SU-DHL-6 (cell line): Measurements from ENCODE around the gene COL27A1.

Experiments
- H2AFZ ChIP-seq: fragments of 200-600 bp; sonication (generic); 2 replicates; pipeline ENCODE4 v1.6.1; 2014; ENCODE audit warnings: low read depth, mild to moderate bottlenecking, moderate library complexity, mixed read lengths, antibody characterized with exemption, low read length; ENCODE audit not compliant: severe bottlenecking
- H3F3A ChIP-seq: fragments of 200-600 bp; shearing (Covaris generic); 2 replicates; pipeline ENCODE4 v1.6.0; 2016; ENCODE audit warnings: antibody characterized with exemption, mild to moderate bottlenecking; ENCODE audit not compliant: insufficient read depth
- H3K27ac ChIP-seq: fragments of 200-600 bp; sonication (generic); 2 replicates; pipeline ENCODE4 v1.5.1; 2016; ENCODE audit warnings: low read depth, mild to moderate bottlenecking, low read length, moderate library complexity, mixed read lengths
- H3K27me3 ChIP-seq: fragments of 200-600 bp; sonication (generic), shearing (Covaris generic); 2 replicates; pipeline ENCODE4 v1.6.0; 2014; ENCODE audit warnings: mild to moderate bottlenecking, low read length
- H3K36me3 ChIP-seq: fragments of 200-600 bp; sonication (generic); 2 replicates; pipeline ENCODE4 v1.6.1; 2014; ENCODE audit warnings: mild to moderate bottlenecking, low read length, mixed read lengths
- H3K4me2 ChIP-seq: fragments of 300-600, 200-600 bp; shearing (Covaris generic), sonication (generic); 2 replicates; pipeline ENCODE4 v1.6.0; 2014; ENCODE audit warnings: low read length, low read depth, mild to moderate bottlenecking; ENCODE audit not compliant: poor library complexity, severe bottlenecking
- H3K4me3 ChIP-seq: fragments of 200-600 bp; sonication (generic); 2 replicates; pipeline ENCODE4 v1.5.1; 2014; ENCODE audit warnings: antibody characterized with exemption, low read length, mild to moderate bottlenecking, mixed read lengths; ENCODE audit not compliant: insufficient read depth, poor library complexity, severe bottlenecking
- H3K79me2 ChIP-seq: fragments of 200-600 bp; sonication (generic); 2 replicates; pipeline ENCODE4 v1.6.1; 2014; ENCODE audit warnings: mild to moderate bottlenecking, low read length, moderate library complexity; ENCODE audit not compliant: insufficient read depth
- H3K9ac ChIP-seq: fragments of 200-600 bp; sonication (generic); 2 replicates; pipeline ENCODE4 v1.7.0; 2014; ENCODE audit warnings: mild to moderate bottlenecking, low read length
- H3K9me2 ChIP-seq: fragments of 200-600 bp; sonication (generic); replicated peaks from 2 replicates; pipeline ENCODE4 v1.6.1; 2014; ENCODE audit warnings: low read length; ENCODE audit not compliant: insufficient read depth
- H3K9me3 ChIP-seq: fragments of 200-600 bp; sonication (generic); 2 replicates; pipeline ENCODE4 v1.6.1; 2014; ENCODE audit warnings: low read length, mixed read lengths; ENCODE audit not compliant: insufficient read depth
- H4K20me1 ChIP-seq: fragments of 200-600 bp; sonication (generic); 2 replicates; pipeline ENCODE4 v1.6.1; 2014; ENCODE audit warnings: low read depth, mild to moderate bottlenecking, antibody characterized with exemption, low read length, moderate library complexity, mixed read lengths
- EZH2phosphoT487 ChIP-seq: fragments of 200-600 bp; sonication (generic), shearing (Covaris generic); conservative IDR thresholded peaks from 2 replicates; pipeline ENCODE4 v1.6.1; 2018; ENCODE audit warnings: mild to moderate bottlenecking, antibody characterized with exemption, low read length, moderate library complexity, mixed read lengths
- TF ChIP-seq, protein P1 (sequence below): fragments of 200-600 bp; sonication (generic); IDR thresholded peaks from one replicate; pipeline ENCODE4 v1.5.1; 2017; ENCODE audit warnings: antibody characterized with exemption, mild to moderate bottlenecking, low read length, moderate library complexity; ENCODE audit not compliant: insufficient read depth, poor library complexity, severe bottlenecking

Gene COL27A1

DNA sequence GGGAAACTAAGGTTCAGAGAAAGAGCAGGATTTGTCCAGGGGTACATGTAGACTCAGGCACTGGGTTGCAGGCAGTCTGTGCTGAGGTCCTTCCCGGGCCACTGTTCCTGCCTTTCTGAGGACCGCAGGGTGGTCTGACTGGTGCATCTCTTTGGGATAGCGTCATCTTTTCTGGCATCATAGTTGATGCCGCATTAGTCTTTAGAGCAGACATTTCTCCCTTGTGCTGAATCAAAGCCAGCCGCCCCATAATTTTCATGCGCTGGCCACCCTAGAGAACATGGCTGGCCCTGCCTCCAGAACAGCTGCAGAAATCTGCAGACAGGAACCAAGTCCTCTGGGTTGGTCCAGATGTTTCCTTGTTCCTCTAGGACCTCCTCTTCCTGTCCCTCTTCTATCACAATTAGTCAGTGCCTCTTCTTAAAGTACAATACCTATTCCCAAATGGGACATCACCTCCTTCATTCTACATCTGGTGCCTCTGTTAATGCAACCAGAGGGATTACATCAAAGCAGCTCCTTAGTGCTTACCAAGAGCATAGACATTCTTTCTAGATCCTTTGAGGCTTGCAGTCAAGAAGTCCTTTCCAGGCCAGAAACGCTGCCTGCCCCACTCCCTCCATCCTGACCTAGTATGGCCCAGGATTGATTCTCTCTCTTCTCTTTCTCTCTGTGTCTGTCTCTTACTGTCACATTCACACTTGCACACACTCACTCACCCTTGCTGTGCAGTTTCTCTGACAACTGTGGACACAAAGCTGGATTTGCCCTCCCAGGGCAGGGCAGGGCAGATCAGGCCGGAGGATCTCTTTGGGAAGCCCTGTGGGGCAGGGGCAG, 125.5 kb downstream of the COL27A1 start:
- H2AFZ ChIP-seq = no peak overlapping the region
- no peaks in the 10 kb centered on the region for H3K79me2 ChIP-seq
- H3K4me2 ChIP-seq = no peak overlapping the region
- H3K9me3 ChIP-seq = no peaks in the 10 kb centered on the region
- H3K27ac ChIP-seq = no peak overlapping the region
- no peak overlapping the region for H3K4me3 ChIP-seq
- no peak overlapping the region for H3K9ac ChIP-seq
- no peaks in the 10 kb centered on the region for H3K36me3 ChIP-seq
- TF ChIP-seq EZH2phosphoT487 = no peak
- TF ChIP-seq, protein P1, sequence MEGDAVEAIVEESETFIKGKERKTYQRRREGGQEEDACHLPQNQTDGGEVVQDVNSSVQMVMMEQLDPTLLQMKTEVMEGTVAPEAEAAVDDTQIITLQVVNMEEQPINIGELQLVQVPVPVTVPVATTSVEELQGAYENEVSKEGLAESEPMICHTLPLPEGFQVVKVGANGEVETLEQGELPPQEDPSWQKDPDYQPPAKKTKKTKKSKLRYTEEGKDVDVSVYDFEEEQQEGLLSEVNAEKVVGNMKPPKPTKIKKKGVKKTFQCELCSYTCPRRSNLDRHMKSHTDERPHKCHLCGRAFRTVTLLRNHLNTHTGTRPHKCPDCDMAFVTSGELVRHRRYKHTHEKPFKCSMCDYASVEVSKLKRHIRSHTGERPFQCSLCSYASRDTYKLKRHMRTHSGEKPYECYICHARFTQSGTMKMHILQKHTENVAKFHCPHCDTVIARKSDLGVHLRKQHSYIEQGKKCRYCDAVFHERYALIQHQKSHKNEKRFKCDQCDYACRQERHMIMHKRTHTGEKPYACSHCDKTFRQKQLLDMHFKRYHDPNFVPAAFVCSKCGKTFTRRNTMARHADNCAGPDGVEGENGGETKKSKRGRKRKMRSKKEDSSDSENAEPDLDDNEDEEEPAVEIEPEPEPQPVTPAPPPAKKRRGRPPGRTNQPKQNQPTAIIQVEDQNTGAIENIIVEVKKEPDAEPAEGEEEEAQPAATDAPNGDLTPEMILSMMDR = no peak
- no peaks in the 10 kb centered on the region for H3K27me3 ChIP-seq
- H3K9me2 ChIP-seq = no peaks in the 10 kb centered on the region
- H3F3A ChIP-seq = no peaks in the 10 kb centered on the region
- H4K20me1 ChIP-seq = no peaks in the 10 kb centered on the region

GRCh38 chr9:114281473-114282103, 126.3 kb downstream of the COL27A1 start:
- Histone ChIP-seq H2AFZ (no peak overlapping the region), H3K9me3 (no peaks in the 10 kb centered on the region), H3K79me2 (no peaks in the 10 kb centered on the region), H3K27me3 (no peaks in the 10 kb centered on the region), H3K27ac (no peak overlapping the region), H4K20me1 (no peaks in the 10 kb centered on the region), H3K4me3 (no peak overlapping the region), H3K36me3 (no peaks in the 10 kb centered on the region), H3K9ac (no peak overlapping the region), H3K9me2 (no peaks in the 10 kb centered on the region), H3K4me2 (no peak overlapping the region), H3F3A (no peaks in the 10 kb centered on the region)
- TF ChIP-seq EZH2phosphoT487 = no peak
- TF ChIP-seq, protein P1 = no peak

DNA sequence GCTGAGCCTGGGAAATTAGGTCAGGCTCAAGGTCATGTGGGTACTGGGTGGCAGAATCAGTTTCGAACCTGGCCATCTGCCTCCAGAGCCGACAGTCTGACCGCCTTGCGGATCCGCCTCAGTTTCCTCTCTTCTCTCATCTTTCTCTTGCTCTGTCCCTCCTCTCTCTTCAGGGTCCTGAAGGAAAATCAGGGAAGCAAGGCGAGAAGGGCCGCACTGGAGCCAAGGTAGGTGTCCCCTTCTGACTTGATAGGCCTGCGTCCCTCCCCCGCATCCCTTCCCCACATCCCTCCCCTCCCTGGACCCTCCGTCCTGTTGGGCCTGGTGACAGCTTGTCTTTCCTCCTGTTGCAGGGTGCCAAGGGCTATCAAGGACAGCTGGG, 126.8 kb downstream of the COL27A1 start:
- Histone ChIP-seq H3K27me3 (no peaks in the 10 kb centered on the region), H3K9ac (no peak overlapping the region), H3K79me2 (no peaks in the 10 kb centered on the region), H3K4me2 (no peak overlapping the region), H3K9me2 (no peaks in the 10 kb centered on the region), H3K36me3 (no peaks in the 10 kb centered on the region), H3K9me3 (no peaks in the 10 kb centered on the region), H3F3A (no peaks in the 10 kb centered on the region), H2AFZ (no peak overlapping the region), H3K4me3 (no peak overlapping the region), H4K20me1 (no peaks in the 10 kb centered on the region), H3K27ac (no peak overlapping the region)
- TF ChIP-seq, protein P1 = no peak
- no peak for TF ChIP-seq EZH2phosphoT487
